GM18499 (cell line): Measurements from ENCODE around the gene SLC30A7.
"Not testable (repeated sequence)": the region's sequence is repeated elsewhere in the genome, so short reads cannot be mapped to it uniquely, and the experiment has no call there.

Experiments
- ATAC-seq: cut with Tn5 transposase; IDR thresholded peaks from one replicate; pipeline ENCODE4 v1.9.1; 2021; ENCODE audit warnings: moderate number of reproducible peaks; ENCODE audit not compliant: insufficient read depth, unreplicated experiment

The SLC30A7 gene

DNA sequence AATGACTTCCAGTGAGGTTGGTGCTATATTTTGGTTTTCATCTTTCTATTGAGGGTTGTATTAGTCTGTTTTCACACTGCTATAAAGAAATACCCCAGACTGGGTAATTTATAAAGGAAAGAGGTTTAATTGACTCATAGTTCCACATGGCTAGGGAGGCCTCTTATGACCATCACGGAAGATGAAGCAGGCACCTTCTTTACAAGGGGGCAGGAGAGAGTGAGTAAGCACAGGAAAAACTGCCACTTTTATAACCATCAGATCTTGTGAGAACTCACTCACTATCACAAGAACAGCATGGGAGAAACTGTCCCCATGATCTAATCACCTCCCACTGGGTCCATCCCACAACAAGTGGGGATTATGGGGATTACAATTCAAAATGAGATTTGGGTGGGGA is 6.9 kb upstream of the SLC30A7 start:
- not testable (repeated sequence) for ATAC-seq

DNA sequence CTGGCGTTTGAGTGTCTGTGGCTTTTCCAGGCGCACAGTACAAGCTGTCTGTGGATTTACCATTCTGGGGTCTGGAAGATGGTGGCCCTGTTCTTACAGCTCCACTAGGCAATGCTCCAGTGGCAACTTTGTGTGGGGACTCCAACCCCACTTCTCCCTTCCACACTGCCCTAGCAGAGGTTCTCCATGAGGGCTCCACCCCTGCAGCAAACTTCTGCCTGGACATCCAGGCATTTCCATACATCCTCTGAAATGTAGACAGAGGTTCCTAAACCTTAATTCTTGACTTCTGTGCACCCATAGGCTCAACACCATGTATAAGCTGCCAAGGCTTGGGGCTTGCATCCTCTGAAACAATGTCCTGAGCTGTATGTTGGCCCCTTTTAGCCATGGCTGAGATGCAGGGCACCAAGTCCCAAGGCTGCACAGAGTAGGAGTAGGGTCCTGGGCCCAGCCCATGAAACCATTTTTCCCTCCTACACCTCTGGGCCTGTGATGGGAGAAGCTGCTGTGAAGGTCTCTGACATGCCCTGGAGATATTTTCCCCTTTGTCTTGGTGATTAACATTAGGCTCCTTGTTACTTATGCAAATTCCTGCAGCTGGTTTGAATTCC is 5.9 kb upstream of the SLC30A7 start:
- ATAC-seq = not testable (repeated sequence)

DNA sequence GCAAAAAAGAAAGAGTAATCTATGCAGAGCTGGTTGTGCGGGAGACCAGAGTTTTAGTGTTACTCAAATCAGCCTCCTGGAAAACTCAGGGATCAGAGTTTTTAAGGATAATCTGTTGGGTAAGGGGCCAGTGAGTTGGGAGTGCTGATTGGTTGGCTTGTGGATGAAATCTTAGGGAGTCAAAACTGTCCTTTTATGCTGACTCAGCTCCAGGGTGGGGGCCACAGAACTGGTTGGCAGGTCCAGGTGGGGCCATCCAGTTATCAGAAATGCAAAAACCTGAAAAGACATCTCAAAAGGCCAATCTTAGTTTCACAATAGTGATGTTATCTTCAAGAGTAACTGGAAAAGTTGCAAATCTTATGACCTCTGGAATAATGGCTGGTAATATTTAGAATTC is 4.5 kb upstream of the SLC30A7 start:
- ATAC-seq = no peak

DNA sequence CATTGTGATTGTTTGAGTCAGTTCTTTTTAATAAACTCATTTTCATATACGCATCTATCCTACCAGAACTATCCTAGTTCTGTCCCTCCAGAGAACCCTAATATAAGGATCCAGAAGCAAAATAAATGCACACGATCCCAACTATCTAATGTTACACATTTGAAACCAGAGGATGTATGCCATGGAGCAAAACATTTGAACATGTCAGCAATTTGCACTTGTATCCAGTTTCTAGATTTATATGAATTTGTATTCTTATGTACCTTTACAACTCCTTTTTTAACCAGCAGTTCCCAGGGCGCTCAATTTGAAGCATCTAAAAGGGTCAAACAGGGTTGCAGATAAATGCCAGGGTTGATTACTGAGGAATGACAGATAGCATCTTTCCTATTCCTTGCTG is 3.3 kb upstream of the SLC30A7 start:
- ATAC-seq = no peak

DNA sequence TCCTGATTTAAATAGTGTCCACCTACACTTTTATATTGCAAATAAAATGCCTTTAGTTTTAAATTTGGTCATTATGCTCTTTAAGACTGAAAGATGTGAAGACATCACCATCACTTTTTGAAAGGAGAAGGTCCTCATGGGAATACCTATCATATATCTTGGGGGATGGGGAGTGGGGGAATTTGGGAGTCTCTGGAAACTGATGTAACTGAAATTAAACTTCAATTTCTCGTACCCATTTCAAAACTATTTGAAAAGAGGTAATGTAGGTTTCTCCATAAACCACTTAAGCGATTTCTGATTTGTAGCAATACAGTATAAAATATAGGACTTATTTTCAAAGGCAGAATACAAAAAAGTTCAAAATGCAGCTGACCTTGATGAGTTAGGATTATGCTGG is 2.2 kb upstream of the SLC30A7 start:
- no peak for ATAC-seq

DNA sequence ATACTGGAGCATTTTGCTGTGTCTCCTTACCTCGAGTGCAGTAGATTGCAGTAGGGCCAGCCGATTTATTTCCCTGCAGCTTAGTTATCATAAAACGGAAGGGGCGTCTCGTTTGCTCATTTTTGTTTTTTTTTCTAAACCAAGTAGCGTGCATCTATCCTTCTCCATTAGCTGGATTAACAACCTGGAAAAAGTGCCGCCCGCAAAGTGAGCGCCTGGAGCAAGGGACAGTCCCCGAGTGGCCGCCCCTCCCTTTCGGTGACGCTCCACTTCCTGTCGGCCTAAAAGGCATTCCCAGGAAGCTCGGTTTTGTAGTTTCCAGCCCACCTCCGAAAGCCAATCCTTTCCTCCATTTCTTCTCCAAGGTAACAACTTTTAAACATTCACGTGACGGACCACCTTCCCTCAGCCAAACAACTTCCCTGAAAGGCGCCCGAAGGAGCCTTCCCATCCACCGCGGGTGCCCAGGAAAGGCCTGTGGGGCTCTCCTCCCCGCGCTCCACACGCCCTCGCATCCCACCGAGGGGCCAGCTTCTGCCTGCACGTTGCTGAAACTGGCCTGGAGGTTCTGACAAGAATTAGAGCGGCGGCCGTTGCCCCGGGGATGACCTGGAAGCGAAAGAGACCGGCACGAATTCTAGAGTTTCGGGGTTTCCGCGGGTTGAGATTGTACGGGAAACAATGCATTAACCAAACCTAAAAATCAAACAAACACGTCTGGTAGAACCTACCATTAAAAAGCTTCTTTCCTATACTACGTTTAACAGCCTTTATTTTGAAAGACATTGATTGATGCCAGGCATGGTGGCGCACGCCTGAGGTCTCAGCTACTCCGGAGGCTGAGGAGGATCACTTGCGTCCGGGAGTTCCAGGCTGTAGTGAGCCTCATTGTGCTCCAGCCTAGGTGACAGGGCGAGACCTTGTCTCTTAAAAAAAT is 1.0 kb upstream of the SLC30A7 start, which contains the start of gene EXTL2:
TSS of gene EXTL2 (minus strand) at position 240 of the 937 bp plus-strand sequence. CDS start 6,085 bp downstream, outside the sequence.
- ATAC-seq = peak; percentile 29

DNA sequence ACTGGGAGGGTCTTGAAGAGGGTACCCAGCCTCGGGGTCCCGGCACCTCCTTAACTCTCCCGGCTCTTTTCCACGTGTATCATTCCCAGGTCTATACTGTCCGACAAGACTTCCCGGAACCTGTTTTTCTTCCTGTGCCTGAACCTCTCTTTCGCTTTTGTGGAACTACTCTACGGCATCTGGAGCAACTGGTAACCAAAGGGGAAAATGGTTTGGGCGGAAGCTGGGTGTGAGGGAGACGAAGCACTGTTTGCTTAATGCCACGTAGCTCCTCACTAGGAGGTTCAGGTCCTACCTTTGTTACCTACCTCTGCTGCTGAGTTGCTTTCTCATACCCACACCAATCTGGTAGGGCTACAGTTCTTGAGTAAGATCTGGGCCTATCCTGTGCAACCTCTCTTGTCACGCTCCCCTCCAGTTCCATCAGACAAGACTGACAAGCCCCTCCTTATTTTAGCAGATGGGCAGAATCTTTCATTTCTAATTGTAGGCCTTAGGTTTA is 642 bp downstream of the SLC30A7 start:
- peak; percentile 31 for ATAC-seq

DNA sequence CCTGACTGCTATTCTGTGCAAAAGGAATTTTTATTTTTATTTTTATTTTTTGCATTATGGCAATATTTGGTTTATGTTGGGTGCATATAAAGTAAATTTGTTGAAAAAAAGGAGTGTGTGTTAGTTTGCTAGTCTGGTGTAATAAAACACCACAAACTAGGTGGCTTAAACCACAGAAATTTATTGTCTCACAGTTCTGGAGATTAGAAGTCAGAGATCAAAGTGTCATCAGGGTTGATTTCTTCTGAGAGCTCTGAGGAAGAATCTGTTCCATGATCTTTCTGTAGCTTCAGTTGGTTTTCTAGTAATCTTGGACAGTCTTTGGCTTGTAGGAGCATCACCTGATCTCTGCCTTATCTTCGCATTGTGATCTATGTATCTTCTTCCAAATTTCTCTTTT is 6.5 kb downstream of the SLC30A7 start:
- no peak for ATAC-seq

DNA sequence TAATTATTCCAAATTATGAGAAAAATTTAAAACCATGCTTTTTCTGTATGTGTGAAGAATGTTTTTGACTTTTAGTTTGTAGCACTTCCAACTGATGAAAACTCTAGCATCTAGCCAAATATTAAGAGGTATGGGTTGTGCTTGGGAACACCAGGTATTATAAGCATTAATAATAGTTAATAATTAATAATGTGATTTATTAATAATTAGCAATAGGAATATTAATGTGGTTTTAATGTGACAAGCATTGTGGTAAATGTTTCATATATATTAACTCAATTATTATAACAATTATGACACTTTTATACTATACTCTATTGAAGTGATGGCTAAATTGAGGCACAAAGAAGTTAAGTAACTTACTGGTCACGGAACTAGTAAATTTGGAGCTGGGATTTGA is 7.9 kb downstream of the SLC30A7 start:
- ATAC-seq = no peak

DNA sequence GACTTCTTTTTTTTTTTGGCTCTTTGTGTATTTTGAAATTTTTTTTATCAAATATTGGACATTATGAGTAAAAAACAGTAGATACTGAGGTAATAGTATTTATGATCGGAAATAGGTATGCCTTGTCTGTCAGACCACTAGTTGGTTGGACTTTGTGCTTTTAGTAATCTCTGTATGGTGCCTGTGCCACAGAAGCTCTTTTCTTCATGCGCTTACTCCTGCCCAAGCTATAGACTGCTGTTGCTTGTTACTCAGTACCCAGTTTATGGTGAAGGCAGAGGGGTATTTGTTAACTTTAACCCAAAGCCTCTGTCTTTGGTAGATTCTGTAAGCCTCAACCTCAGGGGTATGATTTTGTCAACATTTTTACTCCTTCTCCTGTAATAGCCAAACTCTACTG is 8.6 kb downstream of the SLC30A7 start:
- no peak for ATAC-seq

DNA sequence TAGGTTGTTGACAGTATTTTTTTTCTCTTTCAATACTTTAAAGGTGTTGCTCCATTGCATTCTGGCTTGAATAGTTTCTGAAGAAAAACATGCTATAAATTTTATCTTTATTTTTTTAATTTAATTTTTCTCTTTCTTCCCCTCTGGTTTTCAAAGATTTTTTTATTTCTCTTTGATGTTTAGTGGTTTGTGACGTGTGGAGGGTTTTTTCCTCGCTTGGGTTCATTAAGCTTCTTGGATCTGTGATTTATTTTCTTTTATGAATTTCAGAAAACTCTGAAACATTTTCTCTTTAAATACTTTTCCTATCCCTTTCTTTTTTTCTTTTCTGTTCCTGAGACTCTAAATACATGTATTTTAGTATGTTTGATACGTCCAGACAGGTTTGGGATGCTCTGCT is 9.3 kb downstream of the SLC30A7 start:
- ATAC-seq = no peak

DNA sequence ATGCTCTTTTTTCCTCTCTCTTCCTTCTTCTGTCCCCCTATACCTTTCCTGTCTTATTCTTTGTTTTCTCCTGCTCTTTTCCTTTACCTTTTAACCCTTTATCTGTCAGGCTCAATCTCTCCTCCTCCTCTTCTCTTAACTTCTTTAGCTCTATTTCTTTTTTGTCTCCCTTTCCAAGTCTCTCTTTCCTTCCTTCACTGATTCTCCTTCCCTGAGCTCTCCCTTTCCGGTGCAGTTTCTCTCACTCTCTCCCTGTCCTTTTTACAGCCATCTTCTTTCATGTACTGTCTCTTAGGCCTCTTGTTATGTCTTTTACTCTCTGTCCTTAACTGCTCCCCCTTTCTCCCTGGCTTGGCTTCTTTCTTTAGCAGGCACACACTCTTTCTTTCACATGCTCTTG is 12.0 kb downstream of the SLC30A7 start:
- ATAC-seq = no peak

DNA sequence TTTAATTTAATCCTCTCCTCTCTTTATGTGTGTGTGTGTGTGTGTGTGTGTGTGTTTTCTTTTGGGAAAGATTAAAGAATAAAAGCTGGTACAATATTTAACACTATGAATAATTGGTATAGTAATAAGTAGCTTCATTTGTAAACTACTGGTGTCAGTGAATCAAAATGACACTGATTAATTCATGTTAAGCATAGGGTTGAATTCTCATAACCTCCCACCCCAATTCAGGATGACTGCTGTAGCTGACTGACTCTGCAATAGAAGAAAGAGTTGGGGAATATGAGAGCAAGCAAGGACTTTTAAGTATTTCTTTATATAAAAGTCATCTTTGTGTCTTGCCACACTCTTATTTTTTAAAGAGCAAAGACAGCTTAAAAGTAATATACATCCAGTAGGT is 13.1 kb downstream of the SLC30A7 start:
- ATAC-seq = no peak

DNA sequence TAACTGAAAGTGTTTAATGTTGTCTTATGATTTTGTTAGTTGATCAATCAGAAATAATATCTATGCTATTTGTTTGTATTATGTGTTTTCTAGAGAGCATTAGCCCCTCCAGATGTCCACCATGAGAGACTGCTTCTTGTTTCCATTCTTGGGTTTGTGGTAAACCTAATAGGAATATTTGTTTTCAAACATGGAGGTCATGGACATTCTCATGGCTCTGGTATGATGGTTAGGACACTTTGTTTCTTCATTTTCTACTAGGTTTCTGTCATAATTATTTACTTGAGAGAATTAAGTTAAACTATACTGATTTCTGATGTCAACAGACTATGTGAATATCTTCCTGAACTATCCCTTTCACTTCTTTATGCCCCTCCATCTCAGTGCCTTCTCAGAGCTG is 16.1 kb downstream of the SLC30A7 start:
- no peak for ATAC-seq

DNA sequence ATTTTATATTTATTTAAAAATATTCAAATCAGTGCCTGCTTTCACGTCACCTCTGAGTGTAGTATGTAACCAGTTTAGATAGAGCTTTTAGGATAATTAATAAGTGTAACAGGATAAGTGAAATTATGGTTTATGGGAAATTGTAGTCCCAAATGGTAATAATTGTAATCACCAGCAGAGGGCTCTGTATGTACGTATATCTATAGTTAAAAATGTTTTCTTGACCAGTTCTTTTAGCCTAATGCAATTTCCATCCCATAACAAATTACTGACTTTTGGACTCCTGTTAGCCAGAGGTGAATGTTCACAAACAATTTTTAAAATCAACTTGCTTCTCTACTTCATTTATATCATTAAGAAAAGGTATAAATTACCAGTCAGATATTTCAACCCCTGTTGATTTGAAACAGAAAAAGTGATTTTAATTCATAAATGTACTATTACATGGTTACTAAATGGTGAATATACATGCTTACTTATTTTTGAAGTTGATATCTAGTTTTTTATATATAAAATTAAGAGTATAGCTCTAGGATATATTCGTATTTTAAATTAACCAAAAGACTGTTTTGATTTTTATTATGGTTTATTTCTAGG is 25.3 kb downstream of the SLC30A7 start:
- no peak for ATAC-seq

DNA sequence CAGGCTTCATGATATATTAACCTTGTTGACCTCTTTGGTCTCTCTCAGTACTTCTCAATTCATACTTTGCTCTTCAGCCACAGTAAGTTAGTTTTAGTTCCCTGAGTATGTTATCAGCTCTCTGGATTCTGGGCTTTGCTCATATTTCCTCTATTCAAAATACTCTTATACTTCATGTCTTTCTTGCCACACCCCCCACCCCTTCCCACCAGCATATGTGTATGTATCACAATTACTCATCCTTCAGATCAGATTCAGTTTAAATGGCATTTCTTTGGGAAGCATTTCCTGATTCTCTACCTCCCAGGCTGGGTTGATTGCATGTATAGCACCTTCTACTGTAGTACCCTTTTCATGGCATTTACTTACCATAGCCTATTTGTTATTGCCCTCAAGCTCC is 28.3 kb downstream of the SLC30A7 start:
- no peak for ATAC-seq

DNA sequence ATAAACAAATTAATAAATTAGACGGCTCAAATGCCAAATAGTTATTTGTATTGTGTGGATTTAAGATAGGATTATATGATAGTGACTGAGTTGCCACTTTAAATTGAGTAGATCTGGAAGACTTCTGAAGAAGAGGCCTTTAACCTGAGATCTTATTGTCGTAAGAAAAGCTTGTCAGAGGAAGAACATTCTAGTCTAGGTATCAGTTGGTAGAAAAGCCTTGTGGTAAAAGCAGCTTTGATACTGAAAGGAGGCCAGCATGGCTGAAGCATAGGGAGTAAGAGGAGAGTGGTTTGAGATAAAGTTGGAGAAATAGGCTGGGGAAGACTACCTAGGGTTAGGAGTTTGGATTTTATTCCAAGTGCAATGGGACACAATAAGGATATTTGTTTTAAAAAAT is 29.1 kb downstream of the SLC30A7 start:
- ATAC-seq = no peak

DNA sequence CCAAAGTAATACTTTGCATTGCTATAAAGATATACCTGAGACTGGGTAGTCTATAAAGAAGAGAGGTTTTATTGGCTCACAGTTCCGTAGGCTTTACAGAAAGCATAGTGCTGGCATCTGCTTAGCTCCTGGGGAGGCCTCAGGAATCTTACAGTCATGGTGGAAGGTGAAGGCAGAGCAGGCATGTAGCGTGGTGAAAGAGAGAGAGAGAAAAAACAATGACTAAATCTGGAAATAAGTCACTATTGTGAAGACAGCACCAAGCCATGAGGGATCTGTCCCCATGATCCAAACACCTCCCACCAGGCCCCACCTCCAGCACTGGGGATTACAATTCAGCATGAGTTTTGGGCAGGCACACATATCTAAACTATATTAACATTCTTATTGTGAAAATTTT is 30.4 kb downstream of the SLC30A7 start:
- no peak for ATAC-seq

DNA sequence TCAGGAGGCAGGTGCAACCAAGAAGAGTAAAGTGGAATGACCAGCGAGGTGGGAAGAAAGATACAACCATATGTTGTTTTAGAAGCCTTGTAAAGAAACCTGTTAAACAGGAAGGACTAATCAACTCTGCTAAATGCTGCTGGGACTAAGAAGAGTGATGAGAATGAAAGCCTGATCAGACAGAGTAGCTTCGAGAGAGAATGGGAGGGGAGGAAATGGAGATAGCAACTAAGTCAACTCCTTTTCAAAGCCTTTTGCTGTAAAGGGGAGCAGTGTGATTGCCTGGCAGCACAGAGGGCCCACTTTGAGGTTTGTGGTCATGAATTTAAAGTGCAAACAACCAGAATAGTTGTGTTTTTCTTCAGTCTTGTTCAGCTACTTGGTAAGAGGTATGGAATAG is 31.4 kb downstream of the SLC30A7 start:
- no peak for ATAC-seq

DNA sequence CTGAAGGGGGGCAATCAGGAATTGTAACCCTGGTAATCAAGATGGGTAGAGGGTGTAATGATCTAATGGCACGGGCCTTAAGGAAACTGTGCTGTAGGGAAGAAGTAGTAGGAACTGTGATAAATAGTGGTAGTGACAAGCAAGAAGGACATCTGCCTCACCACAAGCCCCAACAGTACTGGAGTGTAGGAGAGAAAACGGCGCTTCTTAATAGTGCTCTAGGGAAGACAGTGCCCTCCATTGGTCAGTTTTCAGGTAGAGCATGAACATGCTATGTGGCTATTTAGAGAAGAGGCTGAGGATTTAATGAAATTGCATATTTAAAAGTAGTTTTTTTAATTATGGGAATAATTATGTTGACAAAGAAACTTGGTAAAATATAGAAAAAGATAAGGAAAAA is 32.2 kb downstream of the SLC30A7 start:
- no peak for ATAC-seq

DNA sequence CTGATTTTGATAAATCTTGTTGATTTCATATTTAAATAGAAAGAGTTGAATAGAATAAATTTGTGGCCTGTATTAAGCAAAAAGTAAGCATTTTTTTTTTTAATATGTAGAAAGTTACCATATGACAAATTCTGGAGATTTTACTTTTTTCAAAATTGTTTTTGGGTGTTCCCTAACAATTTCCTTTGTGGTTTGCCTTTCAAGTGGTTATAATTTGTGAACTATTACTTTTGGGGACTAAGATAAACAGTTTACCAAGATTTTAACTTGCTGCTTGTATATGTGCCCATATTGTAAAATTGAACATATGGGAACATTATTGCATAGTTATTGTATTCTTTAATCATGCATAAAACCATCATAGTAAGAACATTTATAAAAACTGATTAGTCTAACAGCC is 34.6 kb downstream of the SLC30A7 start:
- ATAC-seq = no peak
